GM12864 (cell line): Measurements from ENCODE around the gene C9orf78.

Experiments
- DNase-seq: peaks from one replicate; pipeline ENCODE4 v3.0.0-alpha.2; 2011; ENCODE audit warnings: low read depth
- H3K4me3 ChIP-seq: 2 replicates; pipeline ENCODE4 v1.5.1; 2011; ENCODE audit warnings: mild to moderate bottlenecking, low read depth, low read length, control low read depth
- TF ChIP-seq, protein P1 (sequence below): IDR thresholded peaks from 2 replicates; pipeline ENCODE4 v1.5.1; 2011; ENCODE audit warnings: low read depth, mild to moderate bottlenecking, moderate library complexity, low read length, control low read depth, inconsistent platforms; ENCODE audit errors: missing control alignments

Gene C9orf78

DNA sequence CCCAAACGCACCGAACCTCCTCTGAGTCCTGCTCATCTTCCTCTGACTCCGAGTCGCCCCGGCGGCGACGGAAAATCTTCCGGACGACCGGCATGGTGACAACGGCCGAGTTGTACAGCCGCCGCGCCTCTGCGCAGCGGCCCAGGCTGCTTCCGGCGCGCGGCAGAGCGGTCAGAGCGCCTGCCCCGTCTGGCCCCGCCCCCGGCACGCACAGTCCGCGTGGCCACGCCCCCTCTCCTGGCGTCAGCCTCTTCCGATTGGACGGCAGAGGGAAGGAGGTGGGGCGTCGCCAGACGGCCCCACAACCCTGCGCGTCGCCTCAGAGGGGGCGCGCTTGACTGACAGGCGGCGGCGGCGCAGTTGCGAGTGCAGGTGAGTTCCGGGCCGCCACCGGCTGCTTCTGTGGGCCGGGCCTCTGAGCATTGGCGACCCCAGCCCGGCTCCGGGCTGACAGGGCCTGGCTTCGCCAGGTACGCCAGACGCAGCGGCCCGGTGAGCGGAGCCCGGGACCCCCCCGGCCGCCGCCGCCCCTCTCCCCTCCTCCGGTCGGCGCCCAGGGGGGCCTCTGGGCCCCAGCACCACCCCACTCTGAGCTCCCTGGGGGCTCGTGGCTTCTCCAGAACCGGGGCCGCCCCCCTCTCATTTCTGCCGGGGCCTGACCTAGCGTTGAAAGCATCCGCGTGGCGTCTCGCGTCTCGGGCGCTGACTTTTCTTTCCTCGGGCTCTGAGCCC lies at the start of gene C9orf78, which contains the start of gene USP20:
C9orf78 (minus strand) TSS at position 148 of the 732 bp plus-strand sequence; CDS start at position 94, 54 bp downstream.
USP20 (plus strand) TSS at position 331 of the 732 bp plus-strand sequence. CDS start 17,098 bp downstream, outside the sequence.
- DNase-seq, result peak; percentile 83
- TF ChIP-seq, protein P1, sequence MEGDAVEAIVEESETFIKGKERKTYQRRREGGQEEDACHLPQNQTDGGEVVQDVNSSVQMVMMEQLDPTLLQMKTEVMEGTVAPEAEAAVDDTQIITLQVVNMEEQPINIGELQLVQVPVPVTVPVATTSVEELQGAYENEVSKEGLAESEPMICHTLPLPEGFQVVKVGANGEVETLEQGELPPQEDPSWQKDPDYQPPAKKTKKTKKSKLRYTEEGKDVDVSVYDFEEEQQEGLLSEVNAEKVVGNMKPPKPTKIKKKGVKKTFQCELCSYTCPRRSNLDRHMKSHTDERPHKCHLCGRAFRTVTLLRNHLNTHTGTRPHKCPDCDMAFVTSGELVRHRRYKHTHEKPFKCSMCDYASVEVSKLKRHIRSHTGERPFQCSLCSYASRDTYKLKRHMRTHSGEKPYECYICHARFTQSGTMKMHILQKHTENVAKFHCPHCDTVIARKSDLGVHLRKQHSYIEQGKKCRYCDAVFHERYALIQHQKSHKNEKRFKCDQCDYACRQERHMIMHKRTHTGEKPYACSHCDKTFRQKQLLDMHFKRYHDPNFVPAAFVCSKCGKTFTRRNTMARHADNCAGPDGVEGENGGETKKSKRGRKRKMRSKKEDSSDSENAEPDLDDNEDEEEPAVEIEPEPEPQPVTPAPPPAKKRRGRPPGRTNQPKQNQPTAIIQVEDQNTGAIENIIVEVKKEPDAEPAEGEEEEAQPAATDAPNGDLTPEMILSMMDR, result no peak
- peak within 1 kb of the TSS; percentile 96 for H3K4me3 ChIP-seq

DNA sequence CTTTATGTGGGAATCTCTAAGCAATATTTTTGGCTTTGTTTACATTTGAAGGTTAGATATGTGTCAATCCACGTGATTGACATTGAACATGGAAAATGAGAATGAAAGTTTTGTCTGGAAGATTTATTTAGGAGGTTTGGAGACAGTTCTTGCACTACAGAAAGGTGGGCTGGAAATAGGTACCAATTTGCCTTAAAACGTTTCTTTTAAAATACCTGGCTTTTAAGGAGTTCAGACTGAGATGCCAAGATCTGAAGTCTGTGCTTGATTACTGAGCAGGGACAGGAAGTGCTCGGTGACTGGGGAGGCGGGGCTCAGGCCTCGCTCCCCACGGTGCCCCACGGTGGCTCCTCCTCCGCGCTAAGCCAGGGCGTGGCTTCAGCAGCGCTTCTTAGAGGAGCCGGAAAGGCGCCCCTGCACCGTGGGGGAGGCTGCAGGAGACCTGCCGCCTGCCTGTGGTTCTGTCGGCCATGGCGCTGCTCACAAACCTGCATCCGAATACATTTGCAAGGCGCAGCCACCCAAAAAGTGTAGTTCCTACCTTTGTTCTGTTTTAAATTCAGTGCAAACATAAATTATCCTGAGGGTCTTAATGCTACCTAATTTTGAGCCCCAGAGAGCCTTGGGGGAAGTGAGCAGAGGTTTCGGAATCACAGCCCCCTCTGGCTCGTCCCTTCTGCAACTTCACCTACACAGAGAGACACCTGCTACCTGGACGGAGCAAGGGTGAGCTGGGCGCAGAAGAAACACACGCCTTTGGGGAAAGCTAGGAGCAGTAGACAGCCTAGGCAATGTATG lies 49.3 kb upstream of the C9orf78 start:
- TF ChIP-seq, protein P1, result no peak
- DNase-seq, result peak; percentile 86
- peak overlapping the region; percentile 50 for H3K4me3 ChIP-seq

DNA sequence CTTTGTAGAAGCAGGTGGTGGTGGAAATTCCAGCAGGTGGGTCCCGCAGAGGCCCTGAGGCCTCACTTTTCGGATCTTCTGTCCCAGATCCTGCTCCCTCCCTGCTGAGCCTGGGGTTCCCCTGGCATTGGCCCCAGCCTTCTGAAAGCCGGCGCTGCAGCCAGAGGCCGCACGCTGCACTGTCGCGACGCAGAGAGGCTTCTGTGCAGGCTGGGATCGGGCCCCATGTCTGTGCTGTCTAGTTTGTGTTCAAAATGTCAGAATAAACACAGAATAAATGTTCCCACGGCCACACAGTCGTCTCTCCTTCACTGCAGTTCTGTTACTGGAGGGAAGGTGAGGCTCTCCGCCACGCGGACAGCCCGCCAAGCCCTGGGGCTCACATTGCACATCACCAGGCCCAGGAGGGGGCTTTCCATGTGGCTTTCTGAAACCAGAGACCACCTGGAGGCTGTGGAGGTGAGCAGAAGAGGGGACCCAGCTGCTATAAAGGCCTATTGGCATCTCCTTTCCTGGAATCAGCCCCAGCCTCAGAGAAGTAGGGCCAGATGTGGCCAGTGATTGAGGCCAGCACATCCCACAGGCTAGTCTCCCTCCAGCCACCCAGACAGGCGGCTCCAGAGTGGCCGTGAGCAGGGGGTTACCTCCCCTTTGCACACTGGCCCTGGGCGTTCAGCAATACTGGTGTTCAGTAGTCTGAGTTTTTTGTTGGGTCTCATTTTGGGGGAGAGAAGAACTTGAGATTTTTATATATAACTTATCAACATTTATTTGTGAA lies 46.7 kb upstream of the C9orf78 start:
- no peak for DNase-seq
- no peak overlapping the region for H3K4me3 ChIP-seq
- TF ChIP-seq, protein P1, result no peak

- TF ChIP-seq, protein P1, result no peak
- no peak overlapping the region for H3K4me3 ChIP-seq
- DNase-seq, result no peak
These were observed 45.8 kb upstream of the C9orf78 start for GRCh38 chr9:129880654-129881546.

DNA sequence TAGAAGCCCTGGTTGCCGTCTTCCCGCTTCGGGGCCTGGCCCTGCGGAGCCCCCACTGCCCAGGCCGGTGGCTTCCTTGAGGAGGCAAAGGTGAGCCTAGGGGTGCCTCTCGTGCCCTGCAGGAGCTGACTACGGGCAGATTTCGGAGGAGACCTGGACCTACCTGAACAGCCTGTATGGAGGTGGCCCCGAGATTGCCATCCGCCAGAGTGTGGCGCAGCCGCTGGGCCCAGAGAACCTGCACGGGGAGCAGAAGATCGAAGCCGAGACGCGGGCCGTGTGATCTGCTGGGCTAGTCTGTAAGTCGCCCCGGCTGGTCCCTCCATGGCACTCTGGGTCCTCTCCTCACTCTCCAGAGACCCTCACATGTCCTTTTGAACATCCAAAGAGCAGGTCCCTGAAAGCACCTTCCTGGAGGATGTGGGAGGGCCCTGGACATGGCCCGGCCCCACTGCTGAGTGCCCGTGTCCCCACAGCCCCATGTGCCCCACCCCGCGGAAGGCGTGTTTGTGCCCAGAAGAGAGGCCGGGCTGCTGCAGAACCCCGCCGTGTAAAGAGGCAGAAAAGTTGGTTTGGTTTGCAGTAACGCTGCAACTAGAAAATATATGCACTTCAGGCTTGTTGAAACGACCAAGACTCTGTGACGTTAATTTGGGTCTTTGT lies 45.0 kb upstream of the C9orf78 start:
- DNase-seq, result no peak
- TF ChIP-seq, protein P1, result no peak
- no peak overlapping the region for H3K4me3 ChIP-seq
